Stomach (tissue), 9 donors: ENCODE results near the gene TLE2. TPM values are rescaled to one million over a fixed set of nuclear protein-coding genes. Genes with fewer than 3 reads are reported as not detected.

Experiments used
- DNase-seq, 2 donors: peaks; one replicate each; pipeline versions ENCODE4 v3.0.0 to v3.0.0-alpha.2; 2013 to 2019
- H3K27ac ChIP-seq, 5 donors: fragments of 200-600 bp in 4 of 5; sonication (generic) in 4 of 5; one replicate each; pipeline ENCODE4 v1.5.1; 2013 to 2019; ENCODE audit warnings: mild to moderate bottlenecking in 1 of 5, moderate library complexity in 1 of 5
- H3K27me3 ChIP-seq, 3 donors: fragments of 200-600 bp; sonication (generic); one replicate each; pipeline ENCODE4 v1.5.1; 2017 to 2019; ENCODE audit warnings: mixed run types in 1 of 3
- H3K36me3 ChIP-seq, 4 donors: fragments of 200-600 bp; sonication (generic); 1 replicate in 3 of 4; 2 replicates in 1 of 4; pipeline ENCODE4 v1.5.1; 2016 to 2019
- H3K4me1 ChIP-seq, 4 donors: fragments of 200-600 bp; sonication (generic); one replicate each; pipeline ENCODE4 v1.5.1; 2016 to 2019
- H3K4me3 ChIP-seq, 4 donors: fragments of 200-600 bp; sonication (generic) in 3 of 4; one replicate each; pipeline ENCODE4 v1.5.1; 2016 to 2019; ENCODE audit warnings: mild to moderate bottlenecking in 1 of 4
- H3K9me3 ChIP-seq, 4 donors: fragments of 200-600 bp; sonication (generic); one replicate each; pipeline ENCODE4 v1.5.1; 2016 to 2019
- EP300 ChIP-seq: sonication (generic); formaldehyde crosslinking; IDR thresholded peaks from one replicate; pipeline ENCODE4 v1.6.1; 2017; ENCODE audit warnings: antibody characterized with exemption
- POLR2A ChIP-seq, 4 donors: fragments of 450-650 bp; IDR thresholded peaks; one replicate each; pipeline ENCODE4 v1.6.1; 2016; ENCODE audit warnings: antibody characterized with exemption in 4 of 4, control low read depth in 2 of 4, mild to moderate bottlenecking in 1 of 4, moderate library complexity in 1 of 4
- POLR2AphosphoS5 ChIP-seq, 3 donors: sonication (generic); formaldehyde crosslinking; IDR thresholded peaks; one replicate each; pipeline ENCODE4 v1.6.1; 2016; ENCODE audit warnings: antibody characterized with exemption in 3 of 3
- WGBS, 5 donors: extraction: QIAGEN DNeasy Blood & Tissue Kit in 3 of 5; methylation state at CpG; one replicate each; pipeline versions ENCODE4 v1.1.5 to v1.1.7; 2013 to 2018; 5-methylcytosine and 5-hydroxymethylcytosine counted together
- intact Hi-C: fragments of 100-400 bp; cut with DNase I; formaldehyde crosslinking; loops from one replicate; pipeline ENCODE4 v1.15.1; 2023; ENCODE audit warnings: low total_unique reads
- polyA plus RNA-seq, 3 donors: library from polyadenylated mRNA; stranded (reverse); fragments of 200-250 nt; gene quantifications; one replicate each; pipeline ENCODE4 v1.2.3, GENCODE V29; 2013
- total RNA-seq, 5 donors: library from RNA; depleted of rRNA; stranded (reverse); fragments of >200 nt; gene quantifications; one replicate each; pipeline versions ENCODE4 v1.1.0 to v1.2.3, GENCODE V29; 2014 to 2016
- TF ChIP-seq, protein P1 (sequence below), 7 experiments: fragments of 450-650 bp in 4 of 7; fragments of 200-600 bp in 3 of 7; sonication (generic) in 3 of 7; IDR thresholded peaks; one replicate each; pipeline ENCODE4 v1.5.1; 2016 to 2019; ENCODE audit warnings: antibody characterized with exemption in 7 of 7, control low read depth in 2 of 7, mild to moderate bottlenecking in 1 of 7
- donor health status: healthy with polysubstance abuse.
- donor health status: Bipolar disorder and iron deficiency.
- donor health status: healthy.

TLE2 gene
- total and polyA plus RNA-seq, 8 donors: 13.8 to 92.9 (median 23.8) TPM

DNA sequence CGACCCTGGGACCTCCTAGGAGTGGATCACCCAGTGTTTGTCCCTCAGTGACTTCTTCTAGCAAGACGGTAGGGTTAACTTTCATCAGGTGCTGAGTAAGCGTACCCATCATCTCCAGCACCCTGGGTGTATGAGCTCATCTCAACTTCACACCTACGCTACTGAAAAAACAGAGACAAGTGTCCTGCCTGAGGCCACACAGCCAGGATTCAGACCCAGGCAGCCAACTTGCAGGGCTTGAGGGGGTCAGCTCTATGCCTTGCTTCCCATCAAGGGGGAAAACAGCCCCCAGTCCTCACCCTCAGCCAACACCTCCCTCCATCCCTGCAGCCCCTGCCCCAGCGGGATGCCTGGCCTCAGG is 4.6 kb downstream of the TLE2 start:
- Histone ChIP-seq H3K36me3 (peaks cover 0 to 18% (median 1%) of the 10 kb centered on the region in 4 donors), H3K27me3 (peaks cover 0 to 39% (median 8%) of the 10 kb centered on the region in 3 donors), H3K9me3 (no peaks in the 10 kb centered on the region), H3K27ac (no peak overlapping the region), H3K4me1 (peaks cover 11 to 23% (median 17%) of the 10 kb centered on the region in 4 donors), H3K4me3 (no peak overlapping the region)
- intact Hi-C loops: no loop called here
- WGBS, 5 donors: 68 to 87% (median 79%) methylated on average over 4 to 5 of the region's 5 CpGs
- no peak for TF ChIP-seq POLR2AphosphoS5 (IDR thresholded peaks at IDR 0.05)
- no peak for TF ChIP-seq EP300
- TF ChIP-seq, protein P1, sequence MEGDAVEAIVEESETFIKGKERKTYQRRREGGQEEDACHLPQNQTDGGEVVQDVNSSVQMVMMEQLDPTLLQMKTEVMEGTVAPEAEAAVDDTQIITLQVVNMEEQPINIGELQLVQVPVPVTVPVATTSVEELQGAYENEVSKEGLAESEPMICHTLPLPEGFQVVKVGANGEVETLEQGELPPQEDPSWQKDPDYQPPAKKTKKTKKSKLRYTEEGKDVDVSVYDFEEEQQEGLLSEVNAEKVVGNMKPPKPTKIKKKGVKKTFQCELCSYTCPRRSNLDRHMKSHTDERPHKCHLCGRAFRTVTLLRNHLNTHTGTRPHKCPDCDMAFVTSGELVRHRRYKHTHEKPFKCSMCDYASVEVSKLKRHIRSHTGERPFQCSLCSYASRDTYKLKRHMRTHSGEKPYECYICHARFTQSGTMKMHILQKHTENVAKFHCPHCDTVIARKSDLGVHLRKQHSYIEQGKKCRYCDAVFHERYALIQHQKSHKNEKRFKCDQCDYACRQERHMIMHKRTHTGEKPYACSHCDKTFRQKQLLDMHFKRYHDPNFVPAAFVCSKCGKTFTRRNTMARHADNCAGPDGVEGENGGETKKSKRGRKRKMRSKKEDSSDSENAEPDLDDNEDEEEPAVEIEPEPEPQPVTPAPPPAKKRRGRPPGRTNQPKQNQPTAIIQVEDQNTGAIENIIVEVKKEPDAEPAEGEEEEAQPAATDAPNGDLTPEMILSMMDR (IDR thresholded peaks at IDR 0.05): no peak
- no peak for TF ChIP-seq POLR2A (IDR thresholded peaks at IDR 0.05)
- DNase-seq: no peak

DNA sequence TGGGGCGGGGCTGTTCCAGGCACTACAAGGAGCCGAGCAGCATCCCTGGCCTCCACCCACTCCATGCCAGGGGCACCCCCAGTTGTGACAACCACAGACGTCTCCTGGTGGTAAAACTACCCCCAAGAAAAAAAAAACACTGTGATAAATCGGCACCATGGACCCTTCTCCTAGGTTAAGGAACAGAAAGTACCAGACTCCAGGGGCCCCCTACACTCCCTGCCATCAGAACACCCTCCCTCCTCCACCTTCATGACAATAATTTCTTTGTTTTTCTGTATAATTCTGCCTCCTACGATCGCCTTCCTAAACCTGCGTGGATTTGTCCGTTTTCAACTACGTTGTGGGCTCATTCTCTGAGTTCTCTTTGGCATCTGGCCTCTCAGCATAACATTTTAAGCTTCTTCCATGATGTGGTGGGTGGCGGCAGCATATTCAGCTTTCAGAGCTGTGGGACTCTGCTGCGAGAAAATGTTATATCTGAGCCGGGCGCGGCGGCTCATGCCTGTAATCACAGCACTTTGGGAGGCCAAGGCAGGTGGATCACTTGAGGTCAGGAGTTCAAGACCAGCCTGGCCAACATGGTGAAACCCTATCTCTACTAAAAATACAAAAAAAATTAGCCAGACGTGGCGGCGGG is 8.6 kb downstream of the TLE2 start:
- no peak overlapping the region for H3K27ac ChIP-seq
- DNase-seq: no peak
- H3K9me3 ChIP-seq: no peaks in the 10 kb centered on the region
- H3K4me3 ChIP-seq: no peak overlapping the region
- peaks cover 0 to 26% (median 9%) of the 10 kb centered on the region in 4 donors for H3K36me3 ChIP-seq
- intact Hi-C loops: no loop called here
- peaks cover 0 to 13% (median 0%) of the 10 kb centered on the region in 3 donors for H3K27me3 ChIP-seq
- TF ChIP-seq POLR2AphosphoS5 (IDR thresholded peaks at IDR 0.05) (no peak), POLR2A (IDR thresholded peaks at IDR 0.05) (no peak), EP300 (no peak)
- TF ChIP-seq, protein P1 (IDR thresholded peaks at IDR 0.05): no peak
- peaks cover 0 to 6% (median 3%) of the 10 kb centered on the region in 4 donors for H3K4me1 ChIP-seq
- WGBS, 5 donors: 72 to 82% (median 80%) methylated on average over 18 of the region's 18 CpGs

DNA sequence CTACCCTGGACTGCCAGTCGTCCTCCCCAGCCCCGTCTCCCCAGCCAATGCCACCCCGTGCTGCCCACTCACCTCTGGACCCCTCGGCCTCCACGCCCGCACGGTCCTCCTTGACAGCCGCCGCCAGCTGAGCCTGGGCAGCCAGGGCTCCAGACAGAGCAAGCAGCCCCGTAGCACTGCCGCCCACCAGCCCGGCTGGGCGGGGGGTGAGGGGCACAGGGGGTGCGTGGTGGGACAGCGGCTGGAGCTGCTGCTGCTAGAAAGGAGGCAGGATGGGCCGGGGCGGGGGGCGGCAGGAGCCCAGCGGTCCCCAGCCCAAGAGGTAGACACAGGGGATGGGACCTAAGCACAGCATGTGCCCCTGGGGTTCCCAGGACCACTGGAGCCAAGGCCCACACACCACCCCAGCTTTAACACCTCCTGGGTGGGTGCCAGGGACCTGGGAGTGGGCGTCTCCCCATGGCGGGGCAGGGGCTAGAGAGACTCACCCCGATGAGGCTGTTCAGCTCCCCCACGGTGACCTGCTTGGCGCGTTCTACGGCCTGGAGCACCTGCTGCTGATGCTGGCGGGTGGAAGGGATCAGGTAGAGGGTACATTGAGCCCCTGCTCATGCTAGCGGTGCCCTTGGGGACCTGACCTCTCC is 9.7 kb downstream of the TLE2 start:
- H3K36me3 ChIP-seq: peaks cover 0 to 21% (median 18%) of the 10 kb centered on the region in 4 donors
- TF ChIP-seq EP300: no peak
- no peak for DNase-seq

DNA sequence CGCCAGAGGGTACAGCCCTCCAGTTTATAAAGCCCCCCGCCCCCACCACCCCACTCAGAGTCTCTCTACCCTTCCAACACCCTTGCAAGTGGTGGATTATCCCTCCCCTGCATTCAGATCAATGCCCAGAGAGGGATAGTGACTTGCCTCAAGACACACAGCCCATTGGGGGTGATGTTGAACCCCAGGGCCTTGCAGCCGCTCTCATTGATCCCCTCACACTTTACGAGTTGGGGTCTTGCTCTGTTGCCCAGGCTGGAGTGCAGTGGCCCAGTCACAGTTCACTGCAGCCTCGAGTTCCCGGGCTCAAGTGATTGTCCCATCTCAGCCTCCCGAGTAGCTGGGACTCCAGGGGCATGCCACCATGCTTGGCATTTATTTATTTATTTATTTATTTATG is 11.2 kb downstream of the TLE2 start:
- Histone ChIP-seq H3K27ac (no peak overlapping the region), H3K27me3 (no peaks in the 10 kb centered on the region), H3K4me1 (peaks cover 0 to 14% (median 7%) of the 10 kb centered on the region in 4 donors), H3K9me3 (no peaks in the 10 kb centered on the region), H3K36me3 (peaks cover 0 to 23% (median 21%) of the 10 kb centered on the region in 4 donors), H3K4me3 (no peak overlapping the region)
- 88 to 94% (median 93%) methylated on average over 7 of the region's 7 CpGs for WGBS, 5 donors
- intact Hi-C loops: no loop called here
- TF ChIP-seq, protein P1 (IDR thresholded peaks at IDR 0.05): no peak
- no peak for TF ChIP-seq POLR2A (IDR thresholded peaks at IDR 0.05)
- TF ChIP-seq EP300: no peak
- TF ChIP-seq POLR2AphosphoS5 (IDR thresholded peaks at IDR 0.05): no peak
- DNase-seq: no peak

More for the DNA sequence above, 9.7 kb downstream of the TLE2 start:
- no peak overlapping the region for H3K27ac ChIP-seq
- WGBS, 5 donors: 90 to 95% (median 93%) methylated on average over 24 to 28 of the region's 28 CpGs
- peaks cover 0 to 2% (median 0%) of the 10 kb centered on the region in 3 donors for H3K27me3 ChIP-seq
- H3K9me3 ChIP-seq: no peaks in the 10 kb centered on the region
- intact Hi-C loops: no loop called here
- no peak overlapping the region for H3K4me3 ChIP-seq
- H3K4me1 ChIP-seq: peaks cover 0 to 6% (median 0%) of the 10 kb centered on the region in 4 donors
